Kasumi-1 (cell line): ENCODE measurements around the gene MMP19.
"Not testable (repeated sequence)": the region's sequence is repeated elsewhere in the genome, so short reads cannot be mapped to it uniquely, and the experiment has no call there.

Experiments used
- DNase-seq, 2 experiments: peaks; one replicate each; lab custom pipeline; 2025; lab: John Stamatoyannopoulos, UW

MMP19 gene

DNA sequence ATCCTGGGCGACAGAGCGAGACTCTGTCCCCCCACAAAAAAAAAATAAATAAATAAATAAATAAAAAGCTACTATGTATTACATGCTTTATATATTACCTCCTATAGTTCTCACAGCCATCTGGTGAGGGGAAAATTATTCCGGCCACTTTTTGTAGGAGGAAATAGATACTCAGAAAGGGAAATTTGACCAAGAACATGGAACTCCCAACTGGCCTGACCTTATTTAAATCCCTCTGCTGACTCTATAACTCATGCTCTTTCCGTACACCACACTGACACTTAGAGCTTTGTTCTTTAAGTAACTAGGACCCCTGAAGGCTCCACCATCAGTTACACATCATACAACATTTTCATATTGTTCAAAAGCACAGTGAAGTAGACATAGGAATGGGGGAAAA is 2.2 kb upstream of the MMP19 start:
- DNase-seq, result no peak

DNA sequence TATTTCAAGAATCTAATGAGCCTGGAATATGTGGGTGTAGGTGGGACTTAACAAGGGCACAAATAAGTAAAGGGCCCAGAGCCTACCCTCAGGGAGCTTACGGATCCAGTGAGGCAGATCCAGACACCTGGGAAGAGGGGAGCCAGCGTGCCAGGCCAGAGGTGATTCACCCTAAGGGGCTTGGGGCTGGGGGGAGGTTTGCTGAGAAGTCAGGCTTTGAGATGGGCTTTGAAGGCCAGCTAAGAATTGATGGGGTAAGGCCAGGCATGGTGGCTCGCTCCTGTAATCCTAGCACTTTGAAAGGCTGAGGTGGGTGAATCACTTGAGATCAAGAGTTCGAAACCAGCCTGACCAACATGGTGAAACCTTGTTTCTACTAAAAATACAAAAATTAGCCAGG is 695 bp upstream of the MMP19 start:
- DNase-seq, result no peak

DNA sequence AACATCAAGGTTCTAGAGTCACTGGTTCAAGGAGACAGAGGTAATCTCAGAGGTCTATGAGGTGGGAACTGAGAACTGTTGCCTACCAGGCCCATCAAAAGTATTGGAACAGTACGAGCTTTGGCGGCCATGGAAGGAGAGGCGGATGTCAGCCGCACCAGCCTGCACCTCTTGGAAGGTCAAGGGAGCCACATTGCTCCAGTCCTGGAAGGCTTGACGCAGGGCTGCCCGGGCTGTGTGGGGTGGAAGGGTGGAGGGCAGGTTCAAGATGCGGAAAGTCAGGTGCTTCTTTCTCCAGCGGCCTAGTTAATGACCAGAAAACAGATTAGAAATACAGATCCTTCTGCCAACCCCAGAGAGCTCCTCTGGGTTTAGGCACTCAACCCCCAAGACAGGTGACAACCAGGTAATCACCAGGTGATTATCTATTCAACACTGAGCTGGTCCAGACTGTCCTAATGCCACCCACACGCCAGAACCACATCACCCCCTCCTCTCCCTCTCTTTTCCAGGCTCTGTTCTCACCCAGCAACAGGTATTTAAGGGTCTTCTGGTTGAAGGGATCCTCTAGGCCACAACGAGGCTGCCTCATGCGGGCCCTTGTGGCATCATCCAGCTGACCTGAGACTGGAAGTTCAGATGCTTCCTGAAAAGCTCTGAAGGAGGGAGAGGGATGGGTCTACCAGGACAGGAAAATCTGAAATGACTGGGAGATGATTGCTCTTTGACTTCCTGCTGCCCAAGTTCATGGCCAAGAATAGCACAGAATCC is 2.0 kb downstream of the MMP19 start:
- DNase-seq, result no peak

DNA sequence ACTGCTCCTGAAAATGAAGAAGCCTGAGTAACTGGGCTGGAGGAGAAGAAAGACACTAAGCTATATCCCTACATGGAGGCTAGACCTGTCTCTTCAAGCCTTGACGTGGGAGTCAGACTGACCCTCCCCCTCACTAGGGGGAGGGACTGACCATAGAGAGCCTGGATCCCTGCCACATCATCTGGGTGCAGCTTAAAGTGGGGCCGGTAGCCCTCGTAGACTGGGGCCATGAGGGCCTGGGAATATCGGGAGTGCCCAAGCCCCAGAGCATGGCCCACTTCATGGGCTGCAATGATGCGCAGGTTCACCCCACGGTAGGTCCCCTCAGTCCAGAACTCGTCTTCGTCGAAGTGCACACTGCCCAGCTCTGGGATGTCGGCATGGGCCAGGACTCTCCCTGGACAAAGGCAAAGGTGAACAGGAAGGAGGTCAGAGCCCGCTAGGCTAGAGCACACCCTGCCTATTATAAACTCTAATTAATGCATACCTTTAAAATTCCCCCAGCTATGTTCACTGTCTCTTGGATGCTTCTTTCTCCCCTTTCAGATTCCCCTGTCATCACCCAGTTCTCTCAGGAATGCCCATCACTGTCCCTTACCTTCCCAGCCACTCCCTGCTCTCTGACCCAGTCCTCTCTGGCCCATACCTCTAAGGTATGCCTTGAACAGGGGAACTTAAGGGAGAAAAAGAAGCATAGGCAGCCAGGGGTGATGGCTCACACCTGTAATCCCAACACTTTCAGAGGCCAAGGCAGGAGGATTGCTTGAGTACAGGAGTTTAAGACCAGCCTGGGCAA is 3.2 kb downstream of the MMP19 start:
- DNase-seq, result no peak

DNA sequence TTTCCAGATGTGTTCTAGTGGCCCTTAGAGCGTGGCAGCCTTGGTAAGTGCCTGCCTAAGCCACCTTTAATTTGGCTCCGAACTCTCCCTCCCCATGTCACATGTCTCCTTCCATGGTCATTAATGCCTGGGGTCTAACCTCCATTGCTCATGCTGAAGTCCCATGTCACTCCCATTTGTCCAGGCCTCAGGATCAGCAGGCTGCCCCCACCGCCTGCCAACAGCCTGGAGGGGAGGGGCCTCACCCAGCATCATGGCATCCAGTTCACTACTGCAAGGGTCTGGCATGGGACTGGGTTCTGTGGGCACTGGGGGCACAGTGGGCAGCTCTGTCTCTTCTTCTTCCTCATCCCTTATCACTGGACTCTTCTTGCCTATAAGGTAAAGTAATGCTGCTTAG is 4.4 kb downstream of the MMP19 start:
- DNase-seq, result no peak

DNA sequence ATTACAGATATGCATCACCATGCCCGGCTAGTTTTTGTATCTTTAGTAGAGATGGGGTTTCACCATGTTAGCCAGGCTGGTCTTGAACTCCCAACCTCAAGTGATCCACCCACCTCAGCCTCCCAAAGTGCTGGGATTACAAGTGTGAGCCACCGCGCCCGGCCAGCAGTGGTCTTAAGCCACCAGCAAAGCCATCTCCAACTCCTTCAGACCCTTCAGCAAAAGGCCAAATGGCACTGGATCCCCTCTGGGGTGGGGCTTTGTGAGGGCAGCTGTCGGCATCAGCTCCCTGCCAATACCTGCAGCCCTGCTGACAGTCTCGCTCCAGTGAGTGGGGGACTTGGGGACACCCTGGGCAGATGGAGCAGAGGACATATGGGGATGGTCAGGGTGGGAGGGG is 8.3 kb downstream of the MMP19 start:
- DNase-seq, result not testable (repeated sequence)

DNA sequence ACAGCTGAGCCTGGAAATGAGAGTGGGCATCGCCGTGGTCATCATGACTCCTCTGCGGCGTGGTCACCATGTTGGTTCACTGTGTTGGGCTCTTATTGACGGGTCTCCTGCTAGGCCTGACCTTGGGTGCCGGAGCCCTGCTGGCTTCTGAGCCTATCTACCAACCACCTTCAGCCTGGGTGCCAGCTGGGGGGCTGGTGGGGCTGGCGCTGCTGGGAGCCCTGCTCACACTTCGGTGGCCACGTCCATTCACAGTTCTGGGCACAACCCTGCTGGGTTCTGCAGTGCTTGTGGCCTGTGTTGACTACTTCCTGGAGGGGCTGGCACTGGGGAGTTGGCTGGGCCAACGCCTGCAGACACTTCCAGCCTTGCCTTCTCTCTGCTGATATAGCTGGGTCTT is 9.7 kb downstream of the MMP19 start:
- no peak for DNase-seq

DNA sequence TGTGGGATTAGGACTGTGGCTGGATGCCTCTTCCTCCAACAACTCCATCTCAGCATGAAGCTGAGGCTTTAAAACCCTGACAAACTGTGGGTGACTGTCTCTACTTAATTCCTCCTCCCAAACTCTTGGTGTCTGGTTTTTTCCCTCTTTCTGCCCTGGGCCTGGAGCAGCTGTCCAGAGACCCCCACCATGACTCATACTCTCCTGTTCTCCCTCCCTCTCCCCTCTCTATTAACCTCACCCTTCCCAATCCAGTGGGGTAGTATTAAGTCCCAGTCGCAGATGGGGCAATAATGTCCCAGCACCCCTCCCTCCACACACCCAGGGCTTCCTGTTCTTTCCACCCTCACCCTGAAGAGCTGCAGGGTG is 11.3 kb downstream of the MMP19 start:
- DNase-seq, result peak in 1 of 2 experiments; percentile 11

DNA sequence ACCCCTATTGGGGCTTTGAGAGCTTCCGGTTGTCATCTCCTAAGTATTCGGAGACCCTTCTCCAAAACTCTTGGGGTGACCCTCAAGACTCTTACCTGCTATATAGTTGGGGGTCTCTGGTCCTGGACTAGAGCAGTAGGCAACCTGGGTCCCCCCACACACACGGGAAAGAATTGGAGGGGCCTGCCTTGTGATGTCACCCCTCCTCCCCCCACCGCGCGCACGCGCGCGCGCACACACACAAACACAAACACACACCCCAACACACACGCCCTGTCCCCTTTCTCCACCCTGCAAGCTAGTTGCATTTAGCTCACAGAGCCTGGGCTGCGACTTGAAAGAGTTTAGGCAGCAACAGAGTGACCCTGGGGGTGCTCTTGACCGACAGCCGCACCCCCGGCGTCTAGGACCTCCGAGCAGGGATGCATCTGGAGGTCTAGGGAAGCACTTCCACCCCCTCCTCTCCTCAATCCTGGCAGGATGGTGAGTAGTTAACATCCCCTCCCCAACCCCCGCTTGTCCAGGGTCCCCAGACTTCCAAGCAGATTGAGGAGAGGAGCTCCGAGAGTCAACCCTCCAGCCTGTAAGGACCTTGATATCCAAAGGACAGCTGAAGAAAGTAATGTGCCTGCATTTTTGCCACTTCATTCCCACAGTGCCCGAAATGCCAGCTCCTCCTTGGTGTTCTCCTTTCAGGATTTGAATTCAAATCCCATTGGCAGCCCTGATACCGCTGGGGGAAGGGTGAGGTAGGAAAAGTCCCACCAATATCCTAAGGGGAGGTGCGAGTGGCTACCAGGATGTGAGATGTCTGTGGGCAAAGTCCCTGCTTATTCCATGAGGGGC is 11.9 kb downstream of the MMP19 start:
- DNase-seq, result peak; percentile 42 to 65

DNA sequence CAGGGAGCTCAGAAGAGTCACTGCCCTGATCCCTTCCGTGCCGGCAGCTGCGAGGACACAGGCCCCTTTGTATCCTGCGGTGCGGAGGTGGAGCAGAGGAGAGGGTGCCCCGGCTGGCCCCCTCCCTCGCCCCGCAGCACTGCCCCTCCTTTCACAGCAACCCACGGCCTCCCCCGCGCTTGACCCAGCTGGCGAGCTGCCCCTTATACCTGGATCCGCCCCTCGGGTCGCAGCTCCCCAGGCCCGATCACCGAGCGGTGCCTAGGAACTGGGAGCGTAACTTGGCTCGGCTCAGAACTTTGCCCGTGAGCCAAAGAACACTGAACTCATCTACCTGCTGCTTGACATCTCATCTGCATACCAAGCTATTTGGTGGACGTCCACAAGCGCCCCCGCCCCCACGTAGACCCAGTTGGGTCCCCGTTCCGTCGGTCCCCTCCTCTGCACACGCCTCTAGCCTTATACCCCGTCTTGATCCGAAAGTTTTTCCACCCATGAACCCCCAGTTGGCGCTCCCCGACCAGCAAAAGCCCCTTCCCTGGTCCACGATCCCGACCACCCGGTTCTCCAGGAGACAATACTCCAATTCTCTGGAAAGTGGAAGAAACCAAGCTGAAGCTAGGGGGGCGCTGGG is 12.7 kb downstream of the MMP19 start:
- DNase-seq, result peak in 1 of 2 experiments; percentile 47

DNA sequence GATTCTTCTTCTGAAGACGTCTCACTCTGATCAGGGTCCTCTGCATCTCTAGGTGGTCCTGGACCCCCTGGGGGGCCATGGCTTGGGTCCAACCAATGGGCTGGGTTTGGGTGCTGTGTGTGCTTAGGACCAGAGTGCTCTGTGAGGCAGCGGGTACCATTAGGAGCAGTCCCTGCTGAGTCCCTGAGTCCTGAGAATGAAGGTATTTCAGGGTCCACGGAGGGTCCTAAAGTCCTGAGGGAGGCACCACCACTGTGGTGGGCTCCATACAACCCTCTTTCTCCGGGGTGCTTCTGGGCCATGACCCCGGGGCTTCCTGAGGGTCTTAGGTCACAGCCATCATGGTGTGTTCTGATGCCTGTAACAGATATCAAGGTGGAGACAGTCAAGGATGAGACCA is 14.4 kb downstream of the MMP19 start:
- DNase-seq, result no peak

DNA sequence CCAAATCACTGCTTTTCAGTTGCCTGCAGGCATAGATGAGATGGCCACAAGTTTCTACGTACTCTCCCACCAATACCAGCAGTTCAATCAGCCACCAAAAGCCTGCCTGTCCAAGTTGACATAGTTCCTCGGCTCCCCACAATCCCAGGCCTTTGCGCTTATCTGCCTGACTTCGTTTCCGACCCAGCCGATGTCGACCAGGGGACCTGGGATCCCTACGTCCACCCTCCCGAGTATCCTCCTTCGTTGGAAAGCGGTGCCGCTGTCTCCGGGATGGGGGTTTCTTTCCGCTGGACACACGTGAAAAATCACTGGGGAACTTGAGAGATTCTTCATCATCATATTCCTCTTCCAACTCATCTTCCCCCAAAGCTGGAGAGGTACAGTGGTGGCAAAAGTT is 14.9 kb downstream of the MMP19 start:
- no peak for DNase-seq

DNA sequence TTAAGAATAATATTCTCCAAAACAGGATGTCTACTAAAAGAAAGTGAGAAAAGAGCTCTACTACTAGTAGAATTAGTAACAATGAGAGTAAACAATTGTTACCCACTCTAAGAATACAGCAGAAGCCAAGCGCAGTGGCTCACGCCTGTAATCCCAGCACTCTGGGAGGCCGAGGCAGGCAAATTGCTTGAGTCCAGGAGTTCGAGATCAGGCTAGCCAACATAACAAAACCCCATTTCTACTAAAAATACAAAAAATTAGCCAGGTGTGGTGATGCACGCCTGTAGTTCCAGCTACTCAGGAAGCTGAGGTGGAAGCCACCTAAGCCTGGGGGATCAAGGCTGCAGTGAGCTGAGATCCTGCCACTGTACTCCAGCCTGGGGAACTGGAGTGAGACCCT is 18.0 kb downstream of the MMP19 start:
- no peak for DNase-seq

DNA sequence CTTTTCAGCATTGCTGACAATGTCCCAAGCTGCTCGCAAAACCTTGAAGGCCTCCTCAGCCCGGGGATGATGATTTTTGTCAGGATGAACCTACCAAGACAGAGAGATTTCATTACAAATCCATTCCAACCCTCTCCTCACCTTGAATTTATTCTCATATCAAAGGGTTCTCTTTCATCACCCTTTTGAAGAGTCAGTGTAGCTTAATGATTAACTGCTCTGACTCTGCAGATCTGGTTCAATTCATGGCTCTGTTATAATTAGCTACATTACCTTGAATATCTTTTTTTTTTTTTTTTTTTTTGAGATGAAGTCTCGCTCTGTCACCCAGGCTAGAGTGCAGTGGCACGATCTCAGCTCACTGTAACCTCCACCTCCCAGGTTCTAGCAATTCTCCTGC is 19.3 kb downstream of the MMP19 start:
- DNase-seq, result no peak

DNA sequence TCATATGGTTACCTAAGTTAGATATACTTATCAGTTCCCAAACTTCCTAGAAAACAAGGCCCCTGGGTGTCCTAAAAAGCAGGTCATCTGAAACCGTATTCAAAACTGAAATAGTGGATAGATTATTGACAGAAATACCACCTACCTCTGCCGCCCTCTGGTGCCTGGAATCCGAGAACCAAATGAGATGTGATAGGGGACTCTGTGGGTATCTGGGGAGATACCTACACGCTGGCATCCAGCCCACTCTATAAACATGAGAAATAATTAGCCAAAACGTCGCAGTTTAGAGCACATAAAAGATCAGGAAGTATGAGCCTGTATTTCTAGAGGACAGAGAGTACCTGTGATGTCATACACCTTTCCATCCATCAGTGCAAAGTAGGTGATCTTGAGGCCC is 20.5 kb downstream of the MMP19 start:
- DNase-seq, result peak; percentile 15 to 28

DNA sequence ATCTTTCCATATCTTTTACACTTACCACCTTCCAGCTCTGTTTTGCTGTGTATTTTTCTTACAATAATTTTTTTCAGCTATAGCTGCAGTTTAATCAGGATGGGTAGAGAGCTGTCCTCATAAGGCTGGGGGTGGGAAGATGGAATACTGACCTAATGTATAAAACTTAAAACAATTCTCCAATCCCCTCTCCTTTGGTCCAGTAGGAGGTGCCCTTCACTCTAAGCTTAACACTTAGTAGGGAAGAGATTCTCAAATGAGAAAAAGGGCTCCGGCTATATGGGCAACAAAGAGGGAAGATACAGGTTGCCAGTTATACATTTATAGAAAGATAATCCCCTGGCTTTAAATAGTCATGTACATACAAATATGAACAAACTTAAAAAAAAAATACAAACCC is 22.1 kb downstream of the MMP19 start:
- peak; percentile 28 to 59 for DNase-seq

DNA sequence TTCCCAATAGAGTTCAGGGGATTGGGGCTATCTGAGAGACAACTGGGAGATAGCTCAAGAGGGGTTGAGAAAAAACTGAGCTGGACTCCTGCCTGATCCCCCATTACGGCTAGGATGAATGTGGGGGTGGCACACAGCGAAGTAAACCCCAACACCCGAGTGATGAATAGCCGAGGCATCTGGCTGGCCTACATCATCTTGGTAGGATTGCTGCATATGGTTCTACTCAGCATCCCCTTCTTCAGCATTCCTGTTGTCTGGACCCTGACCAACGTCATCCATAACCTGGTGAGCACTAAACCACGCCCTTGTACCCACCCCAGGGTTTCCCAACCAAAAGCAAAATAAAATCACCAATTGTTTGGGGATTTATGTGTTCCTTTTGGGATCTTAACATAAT is 23.9 kb downstream of the MMP19 start:
- no peak for DNase-seq

DNA sequence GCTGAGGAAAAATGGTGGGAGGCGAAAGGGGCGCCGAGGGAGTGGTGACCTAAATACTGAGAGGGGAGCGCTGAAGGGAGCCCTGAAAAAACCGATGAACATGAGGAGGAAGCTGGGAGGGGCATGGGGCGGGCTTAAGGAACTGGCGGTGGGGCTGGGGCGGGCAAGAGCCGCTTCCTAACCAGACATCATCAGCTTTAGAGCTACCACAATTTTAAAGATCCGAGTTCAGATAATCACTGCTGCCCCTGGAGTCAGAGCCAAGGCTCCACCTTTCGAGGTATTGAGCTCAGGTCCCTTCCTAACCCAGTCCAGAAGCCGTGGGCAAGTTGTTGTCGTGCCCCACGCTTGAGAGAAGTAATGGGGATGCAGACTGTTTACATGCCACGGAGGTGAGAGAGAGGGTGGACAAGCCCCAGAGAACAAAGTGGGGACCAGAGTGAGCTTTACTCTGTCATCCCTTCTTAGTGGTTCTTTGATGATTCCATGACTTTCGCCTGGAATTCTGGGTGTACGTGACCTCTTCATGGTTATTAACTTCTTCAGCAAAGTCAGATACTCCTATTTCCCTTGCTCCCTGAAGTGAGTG is 24.5 kb downstream of the MMP19 start:
- peak; percentile 88 to 92 for DNase-seq

DNA sequence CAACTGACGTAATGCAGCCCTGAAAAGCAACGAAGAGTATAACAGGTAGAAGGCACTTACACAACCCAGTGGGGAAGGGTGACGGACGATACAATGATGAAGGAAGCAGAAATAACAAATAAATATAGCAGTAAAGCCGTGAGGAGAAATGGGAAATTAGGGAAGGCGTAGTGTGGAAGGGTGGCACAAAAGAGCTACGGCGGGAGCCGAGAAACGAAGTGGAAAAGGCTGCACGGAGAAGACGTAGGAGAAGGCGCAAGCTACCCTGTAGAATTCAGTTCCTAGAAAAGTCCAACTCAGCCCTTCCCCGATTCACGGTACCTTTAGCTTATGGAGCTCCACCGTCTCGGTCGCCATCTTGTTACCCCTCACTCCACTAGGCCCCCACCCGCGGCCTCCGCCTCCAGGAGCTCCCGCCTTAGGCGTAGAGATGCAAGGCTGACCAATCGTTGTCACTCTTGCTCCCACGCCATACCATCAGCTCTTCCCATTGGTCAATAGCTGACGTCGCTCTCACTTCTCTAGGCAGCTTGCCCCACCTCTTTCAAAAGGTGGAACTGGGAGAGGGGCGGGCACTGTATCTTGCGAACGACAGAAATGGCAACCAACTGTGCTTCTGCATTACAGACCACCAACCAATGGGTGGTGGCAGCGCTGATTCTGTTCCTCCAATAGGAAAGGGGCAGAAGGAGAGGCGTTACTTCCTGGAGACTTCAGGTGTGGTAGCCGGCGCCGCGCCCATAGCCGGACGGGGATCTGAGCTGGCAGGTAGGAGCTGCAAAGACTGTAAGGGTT is 25.2 kb downstream of the MMP19 start, which contains the start of the genes ORMDL2 and SARNP:
Gene ORMDL2 (plus strand): TSS at position 697 of the 795 bp plus-strand sequence. CDS start 959 bp downstream, outside the sequence.
Gene SARNP (minus strand): TSS at position 380 of the 795 bp plus-strand sequence. CDS start 23 bp downstream, at position 357.
- peak; percentile 100 for DNase-seq

DNA sequence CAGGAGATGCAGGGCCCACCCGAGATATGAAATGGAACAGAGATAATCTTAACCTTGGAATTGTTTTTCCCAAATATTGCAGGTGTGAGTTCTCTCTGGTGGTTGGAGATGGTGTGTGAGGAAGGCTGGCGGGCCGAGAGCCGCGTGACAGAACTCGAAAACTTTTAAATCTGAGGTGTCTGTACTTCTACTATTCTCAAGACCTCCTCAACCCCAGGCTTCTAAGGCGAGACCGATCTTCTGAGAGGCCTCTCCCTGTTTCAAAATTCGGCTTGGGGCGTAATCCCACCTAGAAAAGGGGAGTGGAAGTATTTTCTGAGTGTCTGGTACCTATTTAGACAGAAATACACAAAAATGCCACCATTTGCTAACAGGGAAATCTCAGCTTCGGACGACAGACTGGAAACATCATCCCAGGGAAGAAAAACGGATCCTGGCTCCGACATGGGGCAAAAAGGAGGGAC is 25.8 kb downstream of the MMP19 start:
- peak in 1 of 2 experiments; percentile 30 for DNase-seq
